Activated CD8-positive, alpha-beta memory T cell treated with anti-CD3 and anti-CD28 coated beads, Interleukin-2, amount 50 U/mL, for 4 hours (primary cell): Measurements from ENCODE around the gene VPS51.

Experiments used
- DNase-seq: peaks from one replicate; pipeline ENCODE4 v3.0.0-alpha.2; 2020

Gene VPS51

GRCh38 chr11:65077451-65077850 is 18.6 kb upstream of the VPS51 start:
- DNase-seq = no peak

GRCh38 chr11:65078151-65078550 is 17.9 kb upstream of the VPS51 start:
- DNase-seq = peak; percentile 70

GRCh38 chr11:65078786-65079342 is 17.1 kb upstream of the VPS51 start:
- DNase-seq = no peak

GRCh38 chr11:65083134-65083833 is 12.7 kb upstream of the VPS51 start:
- DNase-seq = no peak

GRCh38 chr11:65083834-65084597 is 12.0 kb upstream of the VPS51 start, which contains the start of the genes CDCA5 and ZFPL1:
Gene CDCA5, minus strand, starts transcription at chr11:65084040. Its CDS starts 62 bp downstream, at chr11:65083978.
Gene ZFPL1, plus strand, starts transcription at chr11:65084222. Its CDS starts 477 bp downstream, at chr11:65084699.
- peak; percentile 96 for DNase-seq

GRCh38 chr11:65084598-65085375 is 11.2 kb upstream of the VPS51 start:
- DNase-seq = no peak

- DNase-seq = no peak
Observed at GRCh38 chr11:65085446-65085845, 10.6 kb upstream of the VPS51 start.

GRCh38 chr11:65086809-65087208 is 9.2 kb upstream of the VPS51 start:
- no peak for DNase-seq

- DNase-seq = no peak
Observed at GRCh38 chr11:65087216-65087615, 8.8 kb upstream of the VPS51 start.

GRCh38 chr11:65087827-65088226 is 8.2 kb upstream of the VPS51 start:
- DNase-seq = no peak

GRCh38 chr11:65089621-65090020 is 6.4 kb upstream of the VPS51 start:
- no peak for DNase-seq

- no peak for DNase-seq
Observed at GRCh38 chr11:65090628-65091027, 5.4 kb upstream of the VPS51 start.

GRCh38 chr11:65095427-65095826 is 587 bp upstream of the VPS51 start:
- DNase-seq = no peak

GRCh38 chr11:65096926-65097325 is 912 bp downstream of the VPS51 start:
- DNase-seq = no peak

- no peak for DNase-seq
Observed at GRCh38 chr11:65100674-65101350, 4.8 kb downstream of the VPS51 start.

- no peak for DNase-seq
Observed at GRCh38 chr11:65102142-65103095, 6.4 kb downstream of the VPS51 start.

- no peak for DNase-seq
Observed at GRCh38 chr11:65103476-65103875, 7.5 kb downstream of the VPS51 start.

- DNase-seq = no peak
Observed at GRCh38 chr11:65104628-65105027, 8.6 kb downstream of the VPS51 start.

GRCh38 chr11:65107078-65107477 is 11.1 kb downstream of the VPS51 start:
- DNase-seq = no peak

GRCh38 chr11:65107751-65108468 is 11.9 kb downstream of the VPS51 start:
- DNase-seq = no peak
